NCI-H2029 treated with DMSO at 0.1 percent for 48 hours (cell line): ENCODE data around the gene C3orf20.

Experiments
- DNase-seq: peaks from one replicate; lab custom pipeline; 2025; lab: John Stamatoyannopoulos, UW

Gene C3orf20

GRCh38 chr3:14674841-14675240 lies at the start of gene C3orf20:
Gene C3orf20, plus strand, starts transcription at chr3:14675141. Its CDS starts 7,573 bp downstream, at chr3:14682714.
- DNase-seq = no peak

DNA sequence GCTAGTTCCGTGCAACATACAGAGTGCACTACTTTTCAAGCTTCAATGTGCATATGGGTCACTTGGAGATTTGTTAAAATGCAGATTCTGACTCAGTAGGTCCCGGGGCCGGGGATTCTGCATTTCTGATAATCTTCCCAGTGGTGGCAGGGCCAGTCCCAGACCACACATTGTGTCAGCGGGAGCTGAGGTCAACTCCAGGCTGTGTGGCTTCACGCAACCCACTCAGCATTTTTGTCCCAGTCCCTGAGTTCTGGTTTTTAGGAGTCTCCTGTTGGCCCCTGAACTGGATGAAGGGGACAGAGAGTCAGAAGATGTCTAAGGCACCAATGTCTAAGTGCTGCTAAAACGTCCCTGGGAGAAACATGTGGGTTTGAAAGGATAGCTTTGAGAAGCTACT lies 49.5 kb upstream of the C3orf20 start:
- DNase-seq = no peak

- DNase-seq = no peak
These were observed 47.1 kb upstream of the C3orf20 start for GRCh38 chr3:14627815-14628214.

- DNase-seq = no peak
These were observed 46.5 kb upstream of the C3orf20 start for GRCh38 chr3:14628406-14628805.

GRCh38 chr3:14630404-14631100 lies 44.4 kb upstream of the C3orf20 start:
- DNase-seq = no peak

DNA sequence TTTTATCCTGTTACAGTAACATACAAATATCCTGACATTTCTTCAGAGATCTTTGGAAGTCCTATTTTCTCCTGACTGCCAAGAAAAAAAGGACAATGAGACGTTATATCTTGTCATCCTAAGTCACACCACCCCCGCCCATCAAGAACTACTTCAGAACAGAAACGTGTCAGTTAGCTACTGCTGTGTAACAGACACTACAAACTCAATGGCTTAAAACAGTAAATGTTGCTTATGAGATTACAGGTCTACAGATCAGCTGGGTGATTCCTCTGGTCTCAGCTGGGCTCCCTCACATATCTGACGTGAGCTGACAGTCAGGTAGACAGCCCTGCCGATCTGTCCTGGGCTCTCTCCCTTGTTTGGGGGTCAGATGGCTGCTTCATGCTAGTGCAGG lies 43.8 kb upstream of the C3orf20 start:
- DNase-seq = no peak

DNA sequence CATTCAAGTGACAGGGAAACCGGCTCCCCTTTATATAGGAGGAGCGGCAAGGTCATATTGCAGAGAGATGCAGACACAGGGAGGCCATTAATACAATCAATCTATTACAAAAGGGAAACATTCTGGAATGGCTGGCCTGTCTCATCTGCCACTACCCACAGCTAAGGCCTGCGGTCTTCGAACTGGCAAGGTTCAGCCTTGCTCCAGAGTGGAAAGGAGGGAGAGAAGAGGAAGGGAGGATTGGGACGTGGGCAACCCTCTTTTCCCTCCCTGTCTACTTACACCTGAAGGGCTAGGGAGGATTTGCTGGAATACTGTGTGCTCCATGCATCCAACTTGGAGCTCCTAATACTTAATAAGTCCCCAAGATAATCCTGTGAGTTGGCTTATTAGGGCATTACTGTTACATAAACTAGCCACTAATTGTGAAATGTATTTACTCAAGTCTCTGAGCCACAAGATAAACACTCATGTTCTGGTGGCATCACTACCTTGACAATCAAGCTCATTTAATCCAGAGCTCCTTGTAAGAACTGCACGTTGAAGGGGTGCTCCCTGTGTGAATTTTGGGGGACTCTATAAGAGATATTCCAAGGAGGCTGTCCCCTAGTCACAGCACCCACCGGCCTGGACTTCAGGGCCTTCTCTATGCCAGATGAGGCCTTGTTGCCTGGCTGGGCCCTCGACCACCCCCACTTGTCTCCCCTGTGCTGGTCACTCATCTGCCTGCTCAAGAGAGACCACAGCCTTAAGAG lies 43.1 kb upstream of the C3orf20 start:
- DNase-seq = no peak

DNA sequence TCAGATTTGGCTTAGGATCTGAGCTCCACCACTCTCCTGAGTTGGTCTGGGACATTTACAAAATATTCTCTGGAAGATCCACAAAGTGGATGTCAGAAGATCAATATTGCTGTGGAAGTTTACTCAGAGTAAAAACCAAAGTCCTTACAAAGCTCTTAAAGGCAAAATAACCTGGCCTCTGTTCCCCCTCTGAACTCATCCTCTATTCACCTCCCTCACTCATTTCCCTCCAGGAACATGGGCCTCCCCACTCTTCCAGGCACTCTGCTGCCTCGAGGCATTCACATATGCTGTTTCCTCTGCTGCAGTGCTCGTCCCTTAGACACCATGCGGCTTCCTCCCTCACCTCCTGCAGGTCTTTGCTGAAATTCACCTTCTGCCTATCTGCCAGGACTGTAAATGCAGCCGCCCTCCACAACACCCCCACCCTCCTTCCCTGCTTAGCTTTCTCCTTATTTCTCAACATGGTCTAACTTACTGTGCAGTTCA lies 42.5 kb upstream of the C3orf20 start:
- no peak for DNase-seq

- no peak for DNase-seq
These were observed 41.5 kb upstream of the C3orf20 start for GRCh38 chr3:14633417-14633816.

GRCh38 chr3:14633819-14634424 lies 41.0 kb upstream of the C3orf20 start:
- DNase-seq = no peak

- no peak for DNase-seq
These were observed 40.1 kb upstream of the C3orf20 start for GRCh38 chr3:14634763-14635400.

GRCh38 chr3:14636496-14637087 lies 38.3 kb upstream of the C3orf20 start:
- DNase-seq = no peak

DNA sequence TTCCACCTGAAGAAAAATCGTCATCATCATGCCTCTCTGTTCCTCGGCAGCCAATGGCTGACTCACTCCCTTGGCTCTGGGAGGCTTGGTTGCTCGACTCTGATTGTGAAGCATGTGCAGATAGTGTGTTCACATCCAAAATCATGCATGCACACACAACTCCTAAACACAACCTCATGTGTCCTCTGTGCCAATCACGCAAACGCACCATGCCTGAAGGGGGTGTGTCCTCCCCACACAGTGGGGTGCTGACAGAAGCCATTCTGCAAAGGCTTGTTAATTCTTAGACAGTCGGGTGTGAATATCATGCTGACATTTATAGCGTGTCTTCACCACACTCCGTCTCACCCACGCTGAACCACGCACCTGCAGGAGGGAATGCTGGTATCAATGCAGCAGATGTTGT lies 34.8 kb upstream of the C3orf20 start:
- DNase-seq = no peak

- no peak for DNase-seq
These were observed 34.2 kb upstream of the C3orf20 start for GRCh38 chr3:14640734-14641133.

DNA sequence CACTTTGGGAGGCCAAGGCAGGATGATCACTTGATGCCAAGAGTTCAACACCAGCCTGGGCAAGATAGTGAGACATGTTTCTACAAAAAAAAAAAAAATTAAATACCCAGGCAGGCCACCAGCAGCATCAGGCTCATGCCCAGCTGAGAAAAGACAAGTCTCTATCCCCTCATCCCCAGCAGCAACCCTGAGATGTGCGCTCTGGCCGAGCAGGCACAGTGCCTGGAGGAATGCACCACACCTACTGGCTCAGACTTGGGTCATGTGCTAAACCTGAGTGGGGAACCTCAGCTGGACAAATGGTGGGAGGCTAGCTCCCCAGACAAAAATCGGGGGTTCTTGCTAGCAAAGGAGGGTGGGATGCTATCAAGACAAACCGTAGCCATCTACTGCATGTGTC lies 33.6 kb upstream of the C3orf20 start:
- no peak for DNase-seq

DNA sequence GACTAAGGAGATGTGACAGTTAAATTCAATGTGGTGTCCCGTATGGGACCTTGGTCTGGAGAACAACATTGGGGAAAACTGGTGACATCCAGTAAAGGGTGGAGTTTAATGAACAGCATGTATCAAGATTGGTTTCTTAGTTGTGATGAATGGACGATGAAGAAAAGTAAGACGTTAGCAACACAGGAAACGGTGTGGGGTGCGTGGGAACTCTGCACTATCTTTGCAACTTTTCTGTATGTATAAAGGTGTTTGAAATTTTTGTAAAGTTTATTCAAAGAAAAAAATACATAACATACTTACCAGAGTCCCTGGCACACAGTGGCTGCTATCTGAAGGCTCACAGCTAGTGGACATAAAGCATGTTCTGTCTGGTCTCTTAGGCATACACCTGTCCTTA lies 29.5 kb upstream of the C3orf20 start:
- DNase-seq = no peak

- DNase-seq = no peak
These were observed 28.8 kb upstream of the C3orf20 start for GRCh38 chr3:14646131-14646573.

GRCh38 chr3:14646589-14647413 lies 28.1 kb upstream of the C3orf20 start:
- no peak for DNase-seq

DNA sequence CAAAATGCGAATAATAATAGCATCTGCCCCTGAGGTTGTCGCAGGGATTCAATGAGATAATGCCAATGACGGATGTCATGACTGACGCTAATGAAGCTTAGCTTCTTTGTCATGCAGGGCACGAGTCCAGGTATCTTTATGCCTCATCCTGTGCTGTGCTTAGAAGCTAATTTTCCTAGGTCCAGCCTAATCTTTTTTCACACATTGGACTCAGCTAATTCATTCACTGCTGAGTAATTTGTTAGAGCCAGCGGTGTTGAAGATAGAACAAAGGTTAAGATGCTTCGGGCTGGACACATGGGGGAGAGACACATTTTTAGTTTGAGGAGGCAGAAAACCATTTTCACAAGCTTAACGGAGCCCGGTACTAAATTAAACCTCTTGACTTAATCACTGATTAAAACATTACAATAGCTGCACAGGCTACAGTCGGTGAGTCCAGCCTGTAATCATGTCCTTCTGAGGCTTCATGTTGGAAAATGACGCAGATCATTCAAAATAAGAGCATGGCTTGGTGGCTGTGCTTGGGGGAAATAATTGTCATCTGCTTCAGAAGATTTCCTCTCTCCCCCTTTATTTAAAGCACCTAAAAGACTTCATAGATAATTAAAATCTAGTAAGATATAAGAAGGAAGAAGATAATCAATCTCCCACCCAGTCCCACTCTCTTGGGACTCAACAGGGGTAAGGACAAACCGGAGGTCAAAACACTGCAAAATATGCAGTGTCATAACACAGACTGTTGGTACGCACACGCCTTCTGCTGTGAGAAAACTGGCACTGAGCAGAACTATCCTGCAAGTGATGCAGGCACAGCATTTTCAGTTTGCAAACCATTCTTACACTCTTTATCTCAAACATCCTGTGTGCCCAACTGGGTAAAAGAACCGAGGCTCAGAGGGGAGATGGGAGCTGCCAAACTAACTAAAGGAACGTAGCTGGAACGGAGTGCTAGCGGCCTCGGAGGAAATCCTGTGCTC lies 26.7 kb upstream of the C3orf20 start:
- no peak for DNase-seq

GRCh38 chr3:14649466-14649865 lies 25.5 kb upstream of the C3orf20 start:
- no peak for DNase-seq
